HG03103 (cell line): ENCODE measurements around the gene B4GALT5.

Experiments used
- ATAC-seq: cut with Tn5 transposase; IDR thresholded peaks from one replicate; pipeline ENCODE4 v1.9.1; 2021; ENCODE audit warnings: low read depth; ENCODE audit not compliant: unreplicated experiment

Gene B4GALT5

GRCh38 chr20:49704932-49705336 is 8.7 kb downstream of the B4GALT5 start:
- no peak for ATAC-seq

- no peak for ATAC-seq
These were observed 11.8 kb downstream of the B4GALT5 start for GRCh38 chr20:49701916-49702315.

- no peak for ATAC-seq
These were observed 12.4 kb downstream of the B4GALT5 start for GRCh38 chr20:49701241-49701790.

- ATAC-seq = no peak
These were observed 13.1 kb downstream of the B4GALT5 start for GRCh38 chr20:49700411-49701185.

- no peak for ATAC-seq
These were observed 14.3 kb downstream of the B4GALT5 start for GRCh38 chr20:49699200-49699992.

GRCh38 chr20:49698477-49698876 is 15.2 kb downstream of the B4GALT5 start:
- no peak for ATAC-seq

GRCh38 chr20:49697071-49697470 is 16.6 kb downstream of the B4GALT5 start:
- no peak for ATAC-seq

- ATAC-seq = no peak
These were observed 17.1 kb downstream of the B4GALT5 start for GRCh38 chr20:49696594-49696993.

- ATAC-seq = no peak
These were observed 17.8 kb downstream of the B4GALT5 start for GRCh38 chr20:49695830-49696229.

- ATAC-seq = no peak
These were observed 19.1 kb downstream of the B4GALT5 start for GRCh38 chr20:49694450-49695071.

- ATAC-seq = no peak
These were observed 20.1 kb downstream of the B4GALT5 start for GRCh38 chr20:49693435-49694171.

GRCh38 chr20:49692941-49693340 is 20.7 kb downstream of the B4GALT5 start:
- no peak for ATAC-seq

- ATAC-seq = no peak
These were observed 21.7 kb downstream of the B4GALT5 start for GRCh38 chr20:49691818-49692568.

- no peak for ATAC-seq
These were observed 22.6 kb downstream of the B4GALT5 start for GRCh38 chr20:49690899-49691620.

- ATAC-seq = no peak
These were observed 25.8 kb downstream of the B4GALT5 start for GRCh38 chr20:49687595-49688567.

GRCh38 chr20:49685809-49686208 is 27.9 kb downstream of the B4GALT5 start:
- no peak for ATAC-seq

GRCh38 chr20:49685161-49685601 is 28.5 kb downstream of the B4GALT5 start:
- no peak for ATAC-seq
